H1 (cell line): ENCODE results near the gene MARK4. TPM values are rescaled to one million over a fixed set of nuclear protein-coding genes. Genes with fewer than 3 reads are reported as not detected.

Experiments used
- CTCF ChIA-PET: fragments of 300-600 bp; sonication (Branson Sonifier 250); formaldehyde crosslinking; loops from one replicate; lab custom pipeline; 2021; ENCODE audit not compliant: partially characterized antibody; lab: Charles Lee
- POLR2A ChIA-PET: fragments of 300-600 bp; sonication (Branson Sonifier 250); formaldehyde crosslinking; loops from one replicate; lab custom pipeline; 2021; ENCODE audit warnings: inconsistent platforms; ENCODE audit not compliant: partially characterized antibody; lab: Charles Lee
- DNase-seq, 2 experiments: peaks; one replicate each; pipeline versions ENCODE4 v3.0.0 to v3.0.0-alpha.2; 2010 to 2022; ENCODE audit warnings: low spot score in 2 of 2, low read depth in 1 of 2, mixed read lengths in 1 of 2
- FAIRE-seq: peaks from 2 replicates; lab custom pipeline; 2011; peaks lifted over from hg19 to GRCh38; lab: Jason Lieb, UNC
- H2AFZ ChIP-seq: 2 replicates; pipeline ENCODE4 v1.8.1; 2012; ENCODE audit warnings: low read length, inconsistent platforms
- H2AK5ac ChIP-seq: 2 replicates; pipeline ENCODE4 v1.6.1; 2013; ENCODE audit warnings: low read depth, low read length
- H2BK120ac ChIP-seq: replicated peaks from 2 replicates; pipeline ENCODE3; 2013; ENCODE audit warnings: low read depth, low read length, inconsistent platforms
- H2BK12ac ChIP-seq: 2 replicates; pipeline ENCODE4 v1.6.1; 2013; ENCODE audit warnings: low read depth, low read length
- H2BK15ac ChIP-seq: 2 replicates; pipeline ENCODE4 v1.6.1; 2013; ENCODE audit warnings: low read length
- H2BK20ac ChIP-seq: 2 replicates; pipeline ENCODE4 v1.6.1; 2013; ENCODE audit warnings: low read length
- H2BK5ac ChIP-seq: 2 replicates; pipeline ENCODE4 v1.6.1; 2013; ENCODE audit warnings: low read depth, low read length
- H3K14ac ChIP-seq: 2 replicates; pipeline ENCODE4 v1.6.1; 2013; ENCODE audit warnings: inconsistent platforms; ENCODE audit not compliant: insufficient read length
- H3K18ac ChIP-seq: 2 replicates; pipeline ENCODE4 v1.6.1; 2013; ENCODE audit warnings: low read length; ENCODE audit errors: extremely low read depth
- H3K23ac ChIP-seq: 2 replicates; pipeline ENCODE4 v1.6.1; 2013; ENCODE audit warnings: inconsistent platforms; ENCODE audit not compliant: insufficient read length
- H3K23me2 ChIP-seq: 2 replicates; pipeline ENCODE4 v1.6.1; 2013; ENCODE audit warnings: low read depth, low read length
- H3K27ac ChIP-seq: 2 replicates; pipeline ENCODE4 v1.6.1; 2011; ENCODE audit warnings: low read depth, low read length, inconsistent platforms
- H3K27me3 ChIP-seq, 4 experiments: replicated peaks in 1 of 4; 1 replicate in 1 of 4; 2 replicates in 3 of 4; pipeline versions ENCODE4 v1.6.1 to v1.8.1; 2011 to 2013; ENCODE audit warnings: low read length in 3 of 4, mild to moderate bottlenecking in 3 of 4, inconsistent platforms in 2 of 4, mixed read lengths in 2 of 4, moderate library complexity in 1 of 4; ENCODE audit not compliant: control insufficient read depth in 3 of 4, insufficient read depth in 3 of 4; ENCODE audit errors: extremely low read depth in 1 of 4
- H3K36me3 ChIP-seq, 4 experiments: 2 replicates each; pipeline versions ENCODE4 v1.6.1 to v1.8.1; 2011 to 2013; ENCODE audit warnings: mild to moderate bottlenecking in 4 of 4, low read length in 3 of 4, moderate library complexity in 2 of 4, control low read depth in 1 of 4, inconsistent platforms in 1 of 4; ENCODE audit not compliant: insufficient read depth in 4 of 4, control insufficient read depth in 2 of 4
- H3K4ac ChIP-seq: replicated peaks from 2 replicates; pipeline ENCODE3; 2013; ENCODE audit warnings: low read length, low read depth, mixed read lengths, inconsistent platforms; ENCODE audit not compliant: insufficient read length
- H3K4me1 ChIP-seq, 4 experiments: replicated peaks in 1 of 4; 1 replicate in 1 of 4; 2 replicates in 3 of 4; pipeline versions ENCODE4 v1.6.1 to v1.8.1; 2011 to 2013; ENCODE audit warnings: low read length in 3 of 4, inconsistent platforms in 2 of 4, mixed read lengths in 1 of 4; ENCODE audit not compliant: insufficient read depth in 4 of 4, control insufficient read depth in 3 of 4
- H3K4me2 ChIP-seq, 2 experiments: 2 replicates each; pipeline versions ENCODE4 v1.6.1 to v1.8.1; 2011 to 2013; ENCODE audit warnings: low read depth in 2 of 2, low read length in 2 of 2, control low read depth in 1 of 2, inconsistent platforms in 1 of 2, mild to moderate bottlenecking in 1 of 2; ENCODE audit not compliant: insufficient read depth in 1 of 2
- H3K4me3 ChIP-seq, 4 experiments: fragments of 200-600, 300-600 bp in 1 of 4; sonication (generic), shearing (Covaris generic), sonication (Bioruptor Twin) in 1 of 4; 2 replicates each; pipeline versions ENCODE4 v1.5.1 to v1.8.1; 2011 to 2016; ENCODE audit warnings: low read length in 4 of 4, low read depth in 3 of 4, control low read depth in 2 of 4, inconsistent platforms in 2 of 4, mild to moderate bottlenecking in 2 of 4, mixed read lengths in 1 of 4, moderate library complexity in 1 of 4; ENCODE audit not compliant: insufficient read depth in 2 of 4; ENCODE audit errors: extremely low read depth in 1 of 4
- H3K56ac ChIP-seq: replicated peaks from 2 replicates; pipeline ENCODE3; 2013; ENCODE audit warnings: low read depth, mild to moderate bottlenecking, mixed read lengths, low read length, inconsistent platforms; ENCODE audit not compliant: insufficient read length
- H3K79me1 ChIP-seq: 2 replicates; pipeline ENCODE4 v1.6.1; 2013; ENCODE audit warnings: low read depth, low read length, control low read depth
- H3K79me2 ChIP-seq, 2 experiments: 2 replicates each; pipeline versions ENCODE4 v1.6.1 to v1.8.1; 2012 to 2013; ENCODE audit warnings: low read length in 2 of 2, mild to moderate bottlenecking in 2 of 2, inconsistent platforms in 1 of 2; ENCODE audit not compliant: insufficient read depth in 2 of 2, control insufficient read depth in 1 of 2
- H3K9ac ChIP-seq, 4 experiments: replicated peaks in 1 of 4; 1 replicate in 1 of 4; 2 replicates in 3 of 4; pipeline versions ENCODE4 v1.6.1 to v1.8.1; 2011 to 2013; ENCODE audit warnings: low read depth in 3 of 4, low read length in 3 of 4, control low read depth in 2 of 4, mild to moderate bottlenecking in 2 of 4, moderate library complexity in 2 of 4, inconsistent platforms in 1 of 4; ENCODE audit errors: extremely low read depth in 1 of 4
- H3K9me3 ChIP-seq, 2 experiments: 2 replicates each; pipeline versions ENCODE4 v1.6.1 to v1.8.1; 2012 to 2013; ENCODE audit warnings: mild to moderate bottlenecking in 2 of 2, moderate library complexity in 2 of 2, control low read depth in 1 of 2, inconsistent platforms in 1 of 2, low read depth in 1 of 2, low read length in 1 of 2, mixed read lengths in 1 of 2; ENCODE audit not compliant: insufficient read depth in 2 of 2
- H4K20me1 ChIP-seq, 2 experiments: replicated peaks in 1 of 2; 2 replicates each; pipeline versions ENCODE3 to v1.8.1; 2011 to 2013; ENCODE audit warnings: inconsistent platforms in 2 of 2, low read length in 2 of 2, mild to moderate bottlenecking in 1 of 2; ENCODE audit not compliant: insufficient read depth in 2 of 2, control insufficient read depth in 1 of 2
- H4K5ac ChIP-seq: 2 replicates; pipeline ENCODE4 v1.6.1; 2013; ENCODE audit warnings: low read length, low read depth, mixed read lengths, inconsistent platforms; ENCODE audit not compliant: insufficient read length
- H4K8ac ChIP-seq: 2 replicates; pipeline ENCODE4 v1.8.0; 2013; ENCODE audit warnings: mild to moderate bottlenecking, moderate library complexity, low read length, inconsistent platforms; ENCODE audit not compliant: insufficient read depth; ENCODE audit errors: extremely low read depth
- H4K91ac ChIP-seq: replicated peaks from 2 replicates; pipeline ENCODE3; 2013; ENCODE audit warnings: low read length, mixed read lengths, inconsistent platforms; ENCODE audit not compliant: insufficient read length
- CHD2 ChIP-seq: IDR thresholded peaks from 2 replicates; pipeline ENCODE4 v1.6.1; 2012; ENCODE audit warnings: low read length, improper control_type of control experiment
- FOSL1 ChIP-seq: IDR thresholded peaks from 2 replicates; pipeline ENCODE4 v1.6.1; 2011; ENCODE audit warnings: mild to moderate bottlenecking, low read depth, low read length, moderate library complexity; ENCODE audit not compliant: insufficient read depth
- GTF2F1 ChIP-seq: IDR thresholded peaks from 2 replicates; pipeline ENCODE4 v1.6.1; 2012; ENCODE audit warnings: low read depth, low read length, improper control_type of control experiment, borderline replicate concordance
- SIX5 ChIP-seq: IDR thresholded peaks from 2 replicates; pipeline ENCODE4 v1.6.1; 2011; ENCODE audit warnings: mild to moderate bottlenecking, low read depth, low read length
- WGBS, 2 experiments: shearing (Covaris generic) in 1 of 2; methylation state at CpG; one replicate each; pipeline versions ENCODE4 v1.1.6 to v1.1.7; 2013 to 2015; ENCODE audit warnings: low lambda C conversion rate in 2 of 2, mixed read lengths in 2 of 2, inconsistent platforms in 1 of 2, low coverage in 1 of 2, missing lambda C conversion rate in 1 of 2; ENCODE audit not compliant: insufficient replicate concordance in 2 of 2, insufficient coverage in 1 of 2, insufficient read length in 1 of 2; ENCODE audit errors: extremely low coverage in 1 of 2, missing lambda C conversion rate in 1 of 2; 5-methylcytosine and 5-hydroxymethylcytosine counted together
- polyA plus RNA-seq, 7 experiments: library from polyadenylated mRNA; depleted of rRNA in 3 of 7; stranded (reverse) in 5 of 7; unstranded in 2 of 7; fragments of >200 nt in 5 of 7; fragments of 200-250 nt in 2 of 7; gene quantifications; 1 replicate in 5 of 7; 2 replicates in 1 of 7; 4 replicates in 1 of 7; pipeline versions ENCODE4 v1.2.1 to v1.2.3, GENCODE V29; 2011 to 2013; ENCODE audit warnings: missing spikeins in 2 of 7, mixed read lengths in 2 of 7
- total RNA-seq: library from RNA; stranded (reverse); fragmentation: NEBNext Ultra II Directional; extraction: Animal tissue kit (Norgen Biotek cat#: 25700); gene quantifications from 2 replicates; pipeline ENCODE4 v1.2.1, GENCODE V29; 2021

The MARK4 gene
- total and polyA plus RNA-seq, 2 of the 8 experiments (the other 6 are each of a cell fraction or from before 2014, with no cell fraction given), result 12.3 to 49.8 TPM

DNA sequence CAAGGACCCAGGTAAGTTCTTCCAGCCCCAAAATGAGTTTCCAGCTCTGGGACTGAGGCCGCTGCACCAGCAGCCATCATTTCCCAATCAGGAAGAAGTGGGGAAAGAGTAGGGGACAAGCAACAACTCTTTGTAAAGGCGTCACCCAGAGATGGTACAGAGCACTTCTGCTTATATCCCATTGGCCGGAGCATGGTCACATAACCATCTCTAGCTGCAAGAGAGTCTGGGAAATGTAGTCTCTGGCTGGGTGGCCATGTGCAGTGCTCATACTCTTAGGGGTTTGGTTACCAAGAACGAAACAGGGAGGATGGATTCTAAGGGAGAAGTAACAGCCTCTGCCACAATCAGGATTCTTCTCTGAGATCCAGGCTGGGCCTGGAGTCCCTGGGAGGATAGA, 45.3 kb downstream of the MARK4 start:
- no peak overlapping the region for H3K4me2 ChIP-seq
- 94% methylated on average over 4 of the region's 4 CpGs; no CpG with 5 or more reads in 1 of the 2 experiments for WGBS, 2 experiments
- peaks cover 0 to 2% of the 10 kb centered on the region in 2 experiments for H4K20me1 ChIP-seq
- no peak overlapping the region for H3K4ac ChIP-seq
- no peak overlapping the region for H3K18ac ChIP-seq
- no peak overlapping the region for H3K27ac ChIP-seq
- no peak overlapping the region for H3K56ac ChIP-seq
- no peak overlapping the region for H2BK5ac ChIP-seq
- no peaks in the 10 kb centered on the region for H3K4me1 ChIP-seq
- no peak overlapping the region for H3K23ac ChIP-seq
- H2AK5ac ChIP-seq, result no peak overlapping the region
- peaks cover 0 to 4% (median 1%) of the 10 kb centered on the region in 4 experiments; a peak in 4 of 8 replicates for H3K36me3 ChIP-seq
- H3K79me2 ChIP-seq, result no peaks in the 10 kb centered on the region
- no peak overlapping the region for H3K9ac ChIP-seq
- H2BK15ac ChIP-seq, result no peak overlapping the region
- no peaks in the 10 kb centered on the region for H3K9me3 ChIP-seq
- no peak overlapping the region for H2BK20ac ChIP-seq
- H4K91ac ChIP-seq, result no peak overlapping the region
- no peak overlapping the region for H4K8ac ChIP-seq
- TF ChIP-seq FOSL1 (no peak), GTF2F1 (no peak), CHD2 (no peak), SIX5 (0 out of 2 replicates have a peak, but pooled peaks have one; percentile 22)
- no peaks in the 10 kb centered on the region for H3K27me3 ChIP-seq
- no peak overlapping the region for H3K14ac ChIP-seq
- H2AFZ ChIP-seq, result no peak overlapping the region
- no peak overlapping the region for H2BK12ac ChIP-seq
- ChIA-PET CTCF (interaction anchor here (0.9 to 1.4 kb wide), 4 partner anchors 10 to 42 kb away, joined by 3 to 5 read pairs (median 3); no protein-coding TSS in a partner anchor), POLR2A (interaction anchor here (0.7 kb wide), 1 partner anchor 38 kb away, joined by 4 read pairs; no protein-coding TSS in a partner anchor)
- FAIRE-seq, result no peak
- no peak overlapping the region for H2BK120ac ChIP-seq
- H4K5ac ChIP-seq, result no peak overlapping the region
- H3K4me3 ChIP-seq, result no peak overlapping the region
- no peaks in the 10 kb centered on the region for H3K79me1 ChIP-seq
- H3K23me2 ChIP-seq, result no peaks in the 10 kb centered on the region; the same call in 1 of the 2 replicates
- no peak for DNase-seq
